Mucosa of descending colon (tissue), 3 donors: ENCODE measurements around the gene SRA1. TPM values are rescaled to one million over a fixed set of nuclear protein-coding genes. Genes with fewer than 3 reads are reported as not detected.

Experiments
- ATAC-seq: fragments of 200-7000 bp; cut with Tn5 transposase; one replicate; pipeline ENCODE4 v1.9.1; 2020; ENCODE audit warnings: mild to moderate bottlenecking, moderate library complexity
- DNase-seq, 3 donors: peaks; one replicate each; pipeline ENCODE4 v3.0.0-alpha.2; 2020
- H3K36me3 ChIP-seq: fragments of 200-600 bp; one replicate; pipeline ENCODE4 v1.8.0; 2021; ENCODE audit warnings: low read depth, mild to moderate bottlenecking
- H3K4me1 ChIP-seq: fragments of 200-600 bp; one replicate; pipeline ENCODE4 v1.8.0; 2021; ENCODE audit warnings: low read depth, mild to moderate bottlenecking
- H3K4me3 ChIP-seq: fragments of 200-600 bp; one replicate; pipeline ENCODE4 v1.8.0; 2021; ENCODE audit warnings: mild to moderate bottlenecking
- H3K9me3 ChIP-seq: fragments of 200-600 bp; one replicate; pipeline ENCODE4 v1.8.0; 2021; ENCODE audit warnings: mild to moderate bottlenecking
- CTCF ChIP-seq: fragments of 200-600 bp; IDR thresholded peaks from one replicate; pipeline ENCODE4 v1.8.0; 2022; ENCODE audit warnings: antibody characterized with exemption, mild to moderate bottlenecking
- intact Hi-C, 2 donors: fragments of 100-400 bp; cut with DNase I in 1 of 2; cut with micrococcal nuclease in 1 of 2; formaldehyde crosslinking; loops; one replicate each; pipeline versions ENCODE4 v1.11.0 to v1.11.1; 2022; cut with DNase I, micrococcal nuclease
- total RNA-seq, 3 donors: library from RNA; stranded (reverse); fragmentation: NEBNext Ultra II Directional in 2 of 3; extraction: Animal tissue kit (Norgen Biotek cat#: 25700) in 2 of 3; gene quantifications; one replicate each; pipeline versions ENCODE4 v1.2.1 to v1.2.4, GENCODE V29; 2021 to 2023
- donor health status: DM: no; HTN: no; CAD: no; lungs with moderate emphysema.
- donor health status: DM: no; HTN: no; CAD: no.
- donor health status: DM: no; HTN: yes; CAD: no.

SRA1 gene
- total RNA-seq, 3 donors from 2014 or later = 27.9 to 38.0 (median 31.8) TPM

- no peak overlapping the region for H3K4me3 ChIP-seq
- intact Hi-C loops = loop anchor here in 1 of 2 donors (10.0 kb wide), 1 partner anchor 66 kb away; the partner anchor contains the start of genes CD14 and TMCO6
- ATAC-seq (no peak), DNase-seq (no peak)
- no peaks in the 10 kb centered on the region for H3K9me3 ChIP-seq
- peaks cover 12% of the 10 kb centered on the region for H3K4me1 ChIP-seq
- TF ChIP-seq CTCF = no peak
- peaks cover 6% of the 10 kb centered on the region for H3K36me3 ChIP-seq
Measured at GRCh38 chr5:140569197-140569596, 11.9 kb upstream of the SRA1 start.

- Histone ChIP-seq H3K9me3 (no peaks in the 10 kb centered on the region), H3K36me3 (peaks cover 6% of the 10 kb centered on the region), H3K4me3 (no peak overlapping the region), H3K4me1 (peaks cover 14% of the 10 kb centered on the region)
- no peak for TF ChIP-seq CTCF
- intact Hi-C loops = loop anchor here in 1 of 2 donors (10.0 kb wide), 1 partner anchor 66 kb away; the partner anchor contains the start of genes CD14 and TMCO6
- no peak for DNase-seq
- no peak for ATAC-seq
Measured at GRCh38 chr5:140568443-140569063, 11.3 kb upstream of the SRA1 start.

DNA sequence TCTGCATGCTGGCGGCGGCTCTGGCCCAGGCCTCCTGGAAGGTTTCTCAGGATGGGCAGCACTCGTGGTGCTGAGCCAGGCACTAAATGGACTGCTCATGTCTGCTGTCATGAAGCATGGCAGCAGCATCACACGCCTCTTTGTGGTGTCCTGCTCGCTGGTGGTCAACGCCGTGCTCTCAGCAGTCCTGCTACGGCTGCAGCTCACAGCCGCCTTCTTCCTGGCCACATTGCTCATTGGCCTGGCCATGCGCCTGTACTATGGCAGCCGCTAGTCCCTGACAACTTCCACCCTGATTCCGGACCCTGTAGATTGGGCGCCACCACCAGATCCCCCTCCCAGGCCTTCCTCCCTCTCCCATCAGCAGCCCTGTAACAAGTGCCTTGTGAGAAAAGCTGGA, 10.6 kb upstream of the SRA1 start:
- intact Hi-C loops = loop anchor here in 1 of 2 donors (10.0 kb wide), 1 partner anchor 67 kb away; the partner anchor contains the start of genes CD14 and TMCO6
- DNase-seq (no peak), ATAC-seq (no peak)
- Histone ChIP-seq H3K4me1 (peaks cover 21% of the 10 kb centered on the region), H3K36me3 (peaks cover 6% of the 10 kb centered on the region), H3K9me3 (no peaks in the 10 kb centered on the region), H3K4me3 (no peak overlapping the region)
- no peak for TF ChIP-seq CTCF

- Histone ChIP-seq H3K4me1 (peaks cover 22% of the 10 kb centered on the region), H3K9me3 (no peaks in the 10 kb centered on the region), H3K36me3 (peaks cover 6% of the 10 kb centered on the region), H3K4me3 (no peak overlapping the region)
- ATAC-seq (no peak), DNase-seq (no peak)
- TF ChIP-seq CTCF = no peak
- intact Hi-C loops = loop anchor here in 1 of 2 donors (10.0 kb wide), 1 partner anchor 68 kb away; the partner anchor contains the start of genes CD14 and TMCO6
Measured at GRCh38 chr5:140567136-140567818, 10.0 kb upstream of the SRA1 start.

DNA sequence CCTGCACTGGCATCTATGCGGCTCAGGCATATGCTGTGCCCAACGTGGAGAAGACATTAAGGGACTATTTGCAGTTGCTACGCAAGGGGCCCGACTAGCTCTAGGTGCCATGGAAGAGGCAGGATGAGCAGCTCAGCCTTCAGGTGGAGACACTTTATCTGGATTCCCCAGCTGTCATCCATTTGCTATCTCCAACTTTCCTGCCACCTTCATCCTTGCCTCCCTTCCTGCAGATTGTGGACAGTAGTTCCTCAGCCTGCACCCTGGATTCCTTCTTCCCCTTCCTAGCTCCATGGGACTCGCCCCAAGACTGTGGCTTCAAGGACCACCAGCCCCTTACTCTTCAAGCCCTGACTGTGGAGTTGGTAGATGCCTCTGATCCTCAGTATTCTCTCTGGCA, 9.4 kb upstream of the SRA1 start:
- intact Hi-C loops = loop anchor here in 1 of 2 donors (10.0 kb wide), 1 partner anchor 68 kb away; the partner anchor contains the start of genes CD14 and TMCO6
- no peak for TF ChIP-seq CTCF
- no peak for ATAC-seq
- Histone ChIP-seq H3K36me3 (peaks cover 6% of the 10 kb centered on the region), H3K4me3 (no peak overlapping the region), H3K4me1 (peaks cover 22% of the 10 kb centered on the region), H3K9me3 (no peaks in the 10 kb centered on the region)
- no peak for DNase-seq
